Superior temporal gyrus (tissue), 1 donor: ENCODE results near the gene SLC35A5.

ENCODE experiments used
- DNase-seq: peaks from one replicate; pipeline ENCODE4 v3.0.0-alpha.2; 2016; ENCODE audit errors: extremely low spot score

The SLC35A5 gene

DNA sequence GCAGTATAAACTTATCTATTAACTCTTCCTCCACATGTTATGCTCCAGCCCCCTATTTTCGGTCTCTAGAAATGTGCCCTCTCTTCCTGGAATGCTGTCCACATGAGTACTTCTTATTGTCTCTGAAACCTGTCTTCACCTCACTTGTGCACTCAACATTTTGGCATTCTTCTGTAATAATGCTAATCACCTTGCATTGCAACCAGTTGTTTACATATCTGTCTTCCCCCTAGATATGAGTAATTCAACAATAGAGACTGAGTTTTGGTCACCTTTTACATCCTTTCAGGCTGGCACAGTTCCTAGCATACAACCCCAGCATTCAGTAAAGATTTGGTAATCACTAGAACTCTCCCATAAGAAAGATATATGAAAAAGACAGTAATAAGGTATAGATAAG is 61.9 kb downstream of the SLC35A5 start:
- no peak for DNase-seq

DNA sequence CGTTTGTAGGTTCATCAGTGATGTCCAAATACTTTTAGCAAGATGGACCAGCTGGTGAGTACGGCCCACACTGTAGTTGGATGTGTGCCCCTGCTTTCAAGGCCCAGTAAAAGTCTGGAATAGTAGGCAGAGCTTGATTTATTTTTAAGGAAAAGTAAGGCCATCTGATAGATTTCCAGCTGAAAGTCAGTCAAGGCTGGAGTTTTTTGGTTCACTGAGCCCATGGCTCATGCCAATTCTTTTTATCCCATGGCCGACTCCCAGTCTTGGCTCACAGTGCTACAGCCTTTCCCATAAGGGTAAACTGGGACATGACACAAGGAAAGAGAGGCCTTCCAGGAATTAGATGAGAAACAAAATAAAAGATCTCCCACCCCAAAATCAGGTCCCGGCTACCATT is 65.6 kb downstream of the SLC35A5 start:
- DNase-seq = no peak

DNA sequence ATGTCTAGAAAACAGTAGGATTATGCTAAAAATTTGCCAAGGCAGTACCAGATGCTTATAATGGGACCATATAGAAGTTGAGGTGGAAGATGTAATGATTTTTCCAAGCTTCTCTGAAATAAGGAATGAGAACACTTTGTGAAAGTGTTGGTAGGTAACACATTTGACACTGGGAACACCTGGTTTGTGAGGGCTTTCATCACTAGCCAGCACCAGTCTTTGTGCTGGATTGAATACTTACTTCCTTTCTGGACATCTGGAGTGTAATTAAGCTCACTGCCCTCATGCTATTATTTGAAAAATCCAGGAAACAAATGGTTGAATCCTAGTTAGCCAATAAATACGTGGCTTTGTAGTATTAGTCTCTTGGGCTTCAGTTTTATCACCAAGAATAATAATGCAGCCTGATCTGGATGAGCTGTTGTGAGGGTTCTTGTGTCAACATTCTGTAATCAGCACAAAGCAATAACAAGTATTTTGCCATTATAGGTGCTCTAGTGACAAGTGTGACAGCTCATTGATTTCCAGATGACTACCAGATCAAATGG is 66.1 kb downstream of the SLC35A5 start:
- DNase-seq = no peak

DNA sequence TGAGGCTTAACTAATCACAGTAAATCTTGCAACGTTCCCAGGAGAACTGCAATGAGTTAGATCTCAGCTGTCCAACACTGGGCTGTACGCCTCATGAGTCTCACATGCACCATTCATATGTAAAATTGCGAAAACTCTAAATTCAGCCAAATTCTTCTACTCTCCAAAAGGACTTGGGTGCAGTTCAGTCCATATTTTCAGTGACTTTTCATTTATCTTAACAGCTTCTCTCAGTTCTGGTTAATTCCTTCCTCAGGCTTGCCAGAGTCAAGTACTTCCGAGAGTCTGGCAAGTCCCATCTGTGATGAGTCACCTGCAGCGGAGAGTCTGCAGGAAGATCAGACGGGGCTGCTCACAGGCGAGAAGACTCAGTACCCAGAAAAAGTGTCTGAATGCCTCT is 67.6 kb downstream of the SLC35A5 start:
- peak; percentile 58 for DNase-seq

DNA sequence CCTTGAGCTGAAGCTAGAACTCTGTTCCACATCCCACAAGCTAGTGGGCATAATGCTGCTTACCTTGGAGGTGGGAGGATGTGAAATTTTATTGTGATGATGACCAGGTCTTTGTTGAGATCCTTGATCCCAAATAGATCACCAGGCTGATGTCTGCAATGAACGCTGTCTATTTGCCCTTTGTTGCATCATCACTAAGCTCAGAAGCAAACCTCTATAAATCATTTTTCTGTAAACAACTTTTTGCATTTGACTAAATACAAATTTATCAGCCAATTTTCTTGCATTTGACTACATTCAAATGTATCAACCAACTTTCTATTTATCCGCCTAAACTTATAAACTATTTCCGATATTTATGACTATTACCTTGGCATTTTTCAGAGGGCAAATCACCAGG is 69.4 kb downstream of the SLC35A5 start:
- no peak for DNase-seq

DNA sequence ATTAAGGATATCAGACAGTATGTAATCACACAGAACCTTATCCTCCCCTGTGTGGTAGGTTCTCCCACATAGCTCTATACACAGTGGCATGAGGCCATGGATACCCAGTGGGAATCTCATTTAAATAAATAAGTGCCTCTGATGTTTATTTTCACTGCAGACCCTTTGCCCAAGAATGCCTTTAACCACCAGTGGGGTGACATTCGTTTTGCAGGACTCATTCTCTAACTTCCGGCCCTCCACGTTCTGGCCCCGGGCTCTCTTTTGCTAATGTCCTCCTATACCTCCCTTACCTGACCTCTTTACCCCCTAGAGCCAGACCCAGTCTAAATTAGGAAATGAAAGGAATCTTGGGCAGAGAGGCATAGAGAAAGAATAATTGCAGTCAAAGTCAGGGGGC is 70.8 kb downstream of the SLC35A5 start:
- DNase-seq = no peak

DNA sequence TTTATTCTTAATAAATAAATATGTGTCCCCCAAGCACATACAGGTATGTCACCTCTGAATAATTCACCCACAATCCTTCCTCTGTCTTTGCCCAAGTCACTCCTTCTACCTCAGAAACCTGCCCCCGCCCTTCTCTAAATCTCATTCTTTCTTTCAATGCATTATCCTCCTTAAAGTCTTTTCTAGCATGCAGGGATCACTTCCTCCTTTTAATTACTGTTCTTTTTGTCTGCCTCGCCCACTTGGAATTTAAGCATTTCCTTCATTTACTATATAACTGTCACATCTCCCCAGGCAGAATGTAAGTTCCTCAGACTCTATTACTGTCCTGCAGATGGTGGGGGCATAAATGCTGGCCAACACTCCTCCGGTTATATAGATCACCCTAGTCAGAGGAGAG is 71.3 kb downstream of the SLC35A5 start:
- DNase-seq = no peak

DNA sequence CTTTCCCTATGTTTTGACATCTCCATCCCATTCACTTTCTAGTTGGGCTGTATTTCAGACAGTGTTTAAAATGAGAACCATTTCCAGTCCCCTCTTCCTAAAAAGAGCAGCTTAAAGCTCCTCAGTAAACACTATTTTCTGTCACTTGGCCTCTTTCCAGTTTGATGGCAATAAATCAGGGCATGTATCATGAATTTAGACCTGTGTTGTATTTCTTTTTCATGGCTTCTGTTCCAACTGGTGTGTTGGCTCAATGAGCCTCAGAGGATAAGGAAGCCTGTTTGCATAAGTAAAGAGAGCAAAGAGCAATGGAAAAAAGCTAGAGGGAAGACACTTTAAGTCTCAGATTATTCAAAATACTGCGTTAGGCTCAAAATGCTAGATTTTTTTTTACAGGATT is 71.9 kb downstream of the SLC35A5 start:
- no peak for DNase-seq

DNA sequence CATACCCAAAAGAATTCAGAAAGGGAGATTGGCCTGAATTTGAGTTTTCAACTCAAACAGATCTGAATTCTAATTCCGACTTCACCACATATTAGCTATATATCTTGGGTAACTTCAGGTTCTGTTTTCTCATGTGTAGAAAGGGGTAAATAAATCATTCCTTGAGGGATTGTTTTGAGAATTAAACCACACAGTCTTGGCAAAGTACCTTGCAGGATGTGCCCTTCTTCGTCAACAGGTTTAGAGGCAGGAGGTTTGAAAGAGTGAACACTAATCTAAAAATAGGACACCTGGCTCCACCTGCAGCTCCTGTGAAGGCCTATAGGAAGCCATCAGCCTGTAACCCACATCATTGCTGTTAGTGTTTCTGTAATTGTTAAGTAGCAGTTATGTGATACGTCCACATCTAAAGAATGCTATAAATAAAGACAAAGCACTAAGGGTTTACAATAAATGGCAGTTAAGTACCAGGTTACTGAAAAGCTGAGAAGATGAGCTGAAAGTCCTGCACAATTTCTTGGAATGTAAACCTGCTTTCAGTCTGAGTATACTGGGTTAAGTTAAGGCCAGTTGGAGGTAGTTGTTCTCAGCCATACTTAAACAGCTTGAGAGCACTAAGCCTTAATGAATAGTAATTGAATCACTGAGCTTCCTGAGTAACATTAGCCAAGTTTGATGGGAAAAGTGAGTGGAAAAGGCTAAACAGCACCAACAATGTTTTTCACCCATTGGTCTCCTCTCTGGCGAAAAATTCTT is 73.1 kb downstream of the SLC35A5 start:
- no peak for DNase-seq
